MV-4-11 (cell line): Measurements from ENCODE around the gene EGLN1.
A peak's percentile ranks its signal among the peaks of the same experiment; 100 is the strongest.
"Not testable (repeated sequence)": the region's sequence is repeated elsewhere in the genome, so short reads cannot be mapped to it uniquely, and the experiment has no call there.

Source experiments
- DNase-seq: peaks from one replicate; lab custom pipeline; 2025; lab: John Stamatoyannopoulos, UW

The EGLN1 gene

DNA sequence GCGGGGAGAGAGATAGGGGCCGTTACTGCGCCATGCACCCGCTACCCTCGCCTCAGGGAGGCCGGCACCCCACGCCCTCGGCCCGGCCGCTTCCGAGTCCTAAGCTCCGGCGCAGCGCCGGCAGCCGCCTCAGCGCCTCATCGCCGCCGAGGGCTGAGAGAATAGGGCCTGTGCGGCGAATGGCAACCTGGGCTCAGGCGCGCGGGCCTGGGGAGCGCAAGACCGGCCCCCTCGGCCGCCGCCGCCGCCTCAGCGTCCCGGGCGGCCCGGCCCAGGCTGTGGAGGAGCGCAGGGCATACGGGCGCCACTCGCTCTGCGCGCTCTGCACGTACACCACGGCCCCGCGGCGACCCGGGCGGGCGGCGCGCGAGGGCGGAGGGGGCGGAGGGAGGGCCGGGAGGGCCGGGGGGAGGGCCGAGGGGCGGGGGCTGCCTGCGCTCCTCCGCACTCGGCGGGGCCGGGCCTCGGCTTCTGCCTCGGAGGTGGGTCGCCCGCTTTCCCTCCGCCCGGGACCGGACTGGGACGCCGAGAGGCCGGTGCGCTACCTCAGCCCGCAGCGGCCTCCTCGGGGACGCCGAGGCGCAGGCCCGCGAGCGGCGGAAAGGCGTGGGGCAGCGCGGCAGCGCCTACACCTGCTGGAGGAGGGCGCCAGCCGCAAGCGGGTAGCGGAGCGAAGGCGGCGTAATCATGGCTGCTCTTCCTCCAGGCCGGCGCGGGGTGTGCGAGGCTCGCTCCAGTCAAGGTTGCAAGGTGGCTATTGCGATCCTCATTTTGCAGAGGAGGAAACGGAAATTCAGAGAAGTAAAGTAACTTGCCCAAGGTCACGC, at the start of gene EGLN1:
EGLN1 (minus strand) TSS at position 317 of the 827 bp plus-strand sequence. CDS start 399 bp downstream, outside the sequence.
- peak; percentile 68 for DNase-seq

DNA sequence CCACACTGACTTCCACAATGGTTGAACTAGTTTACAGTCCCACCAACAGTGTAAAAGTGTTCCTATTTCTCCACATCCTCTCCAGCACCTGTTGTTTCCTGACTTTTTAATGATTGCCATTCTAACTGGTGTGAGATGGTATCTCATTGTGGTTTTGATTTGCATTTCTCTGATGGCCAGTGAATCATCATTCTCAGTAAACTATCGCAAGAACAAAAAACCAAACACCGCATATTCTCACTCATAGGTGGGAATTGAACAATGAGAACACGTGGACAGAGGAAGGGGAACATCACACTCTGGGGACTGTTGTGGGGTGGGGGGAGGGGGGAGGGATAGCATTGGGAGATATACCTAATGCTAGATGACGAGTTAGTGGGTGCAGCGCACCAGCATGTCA, 49.4 kb upstream of the EGLN1 start:
- DNase-seq: not testable (repeated sequence)

DNA sequence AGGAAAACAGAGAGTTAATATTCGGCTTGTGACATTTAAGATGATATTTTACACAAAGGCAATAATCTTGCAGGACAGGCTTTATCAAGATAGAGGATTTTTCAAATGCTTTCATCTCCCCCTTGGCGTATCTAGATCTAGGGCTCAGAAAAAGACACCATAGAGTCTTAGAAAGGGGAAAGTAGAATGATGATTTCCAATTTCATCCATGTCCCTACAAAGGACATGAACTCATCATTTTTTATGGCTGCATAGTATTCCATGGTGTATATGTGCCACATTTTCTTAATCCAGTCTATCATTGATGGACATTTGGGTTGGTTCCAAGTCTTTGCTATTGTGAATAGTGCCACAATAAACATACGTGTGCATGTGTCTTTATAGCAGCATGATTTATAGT, 48.9 kb upstream of the EGLN1 start:
- DNase-seq: not testable (repeated sequence)

DNA sequence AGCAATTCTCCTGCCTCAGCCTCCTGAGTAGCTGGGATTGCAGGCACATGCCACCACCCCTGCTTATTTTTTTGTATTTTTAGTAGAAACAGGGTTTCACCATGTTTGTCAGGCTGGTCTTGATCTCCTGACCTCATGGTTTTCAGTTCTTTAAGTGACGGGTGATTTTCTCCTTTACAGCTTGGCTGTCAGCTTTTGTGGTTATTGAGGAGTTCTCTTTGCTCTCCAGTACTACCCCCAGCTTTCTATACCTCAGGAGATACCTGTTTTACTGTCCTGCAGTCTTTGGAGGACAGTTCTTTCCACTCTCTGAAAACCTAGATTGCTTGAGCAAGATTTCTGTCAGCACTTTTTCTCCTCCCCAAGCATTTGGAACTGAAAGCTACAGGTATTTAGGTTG, 45.9 kb upstream of the EGLN1 start:
- DNase-seq: no peak

DNA sequence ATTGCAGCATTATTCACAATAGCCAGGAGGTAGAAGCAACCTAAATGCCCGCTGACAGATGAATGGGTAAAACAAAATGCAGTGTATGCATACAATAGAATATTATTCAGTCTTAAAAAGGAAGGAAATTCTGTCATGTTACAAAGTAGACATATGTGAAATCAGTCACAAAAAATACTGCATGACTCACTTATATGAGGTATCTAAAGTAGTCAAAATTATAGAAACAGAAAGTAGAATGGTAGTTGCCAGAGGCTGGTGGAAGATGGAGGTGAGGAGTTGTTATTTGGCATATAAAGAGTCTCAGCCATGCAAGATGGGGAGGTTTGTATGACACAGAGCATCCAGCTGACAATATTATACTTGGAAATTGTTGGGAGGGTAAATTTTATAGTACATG, 43.0 kb upstream of the EGLN1 start:
- no peak for DNase-seq

DNA sequence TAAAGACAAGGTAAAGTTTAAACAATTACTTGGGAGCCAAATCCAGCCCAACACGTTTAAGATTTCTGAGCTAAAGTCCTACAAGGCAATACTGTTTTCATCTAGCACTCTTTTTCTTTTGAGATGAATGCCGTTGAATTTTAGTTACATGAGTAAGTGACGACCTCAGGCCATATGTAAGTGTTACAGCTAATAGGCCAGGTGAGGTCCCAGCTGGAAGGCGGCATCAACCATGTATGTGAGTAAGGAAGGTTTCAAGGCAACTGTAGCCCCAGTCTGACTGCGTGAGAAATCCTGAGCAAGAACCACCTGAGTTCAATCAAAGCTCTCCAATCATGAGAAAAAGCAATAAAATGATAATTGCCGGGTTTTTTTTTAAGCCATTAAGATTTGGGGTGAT, 41.5 kb upstream of the EGLN1 start:
- DNase-seq: no peak

DNA sequence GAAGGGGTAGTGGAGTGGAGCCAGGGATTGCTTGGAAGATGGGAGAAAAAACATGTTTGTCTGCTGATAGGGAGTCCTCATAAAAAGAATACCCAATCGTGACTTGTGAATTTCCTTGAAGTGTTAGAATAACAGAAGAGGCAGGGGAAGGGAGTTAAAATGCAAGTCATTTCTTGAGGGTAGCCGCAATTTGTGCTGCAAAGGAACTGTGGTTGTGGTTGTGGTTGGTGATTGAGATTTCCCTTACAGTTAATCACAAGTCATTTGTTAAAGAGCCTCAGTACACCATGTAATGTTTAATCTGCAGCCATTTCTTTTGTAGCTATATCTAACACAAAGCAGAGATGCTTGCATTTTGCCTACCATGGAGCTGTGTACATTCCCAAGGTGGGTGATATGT, 38.5 kb upstream of the EGLN1 start:
- DNase-seq: peak; percentile 92

DNA sequence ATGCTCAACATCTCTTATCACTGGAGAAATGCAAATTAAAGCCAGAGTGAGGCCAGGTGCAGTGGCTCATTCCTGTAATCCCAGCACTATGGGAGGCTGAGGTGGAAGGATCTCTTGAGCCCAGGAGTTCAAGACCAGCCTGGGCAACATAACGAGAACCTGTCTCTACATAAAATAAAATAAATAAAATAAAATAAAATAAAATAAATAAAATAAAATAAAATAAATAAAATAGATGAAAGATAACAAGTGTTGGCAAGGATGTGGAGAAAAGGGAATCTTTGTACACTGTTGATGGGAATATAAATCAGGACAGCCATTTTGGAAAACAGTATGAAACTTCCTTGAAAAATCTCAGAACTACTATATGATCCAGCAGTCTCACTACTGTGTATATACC, 37.4 kb upstream of the EGLN1 start:
- not testable (repeated sequence) for DNase-seq

DNA sequence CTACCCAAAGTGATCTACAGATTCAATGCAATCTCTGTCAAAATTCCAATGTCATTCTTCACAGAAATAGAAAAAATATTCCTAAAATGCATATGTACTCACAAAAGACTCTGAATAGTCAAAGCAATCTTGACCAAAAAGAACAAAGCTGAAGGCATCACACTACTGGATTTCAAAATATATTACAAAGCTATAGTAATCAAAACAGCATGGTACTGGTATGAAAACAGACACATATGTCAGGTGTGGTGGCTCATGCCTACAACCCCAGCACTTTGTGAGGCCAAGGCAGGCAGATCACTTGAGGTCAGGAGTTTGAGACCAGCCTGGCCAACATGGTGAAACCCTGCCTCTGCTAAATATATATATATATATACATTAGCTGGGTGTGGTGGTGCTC, 35.9 kb upstream of the EGLN1 start:
- not testable (repeated sequence) for DNase-seq

DNA sequence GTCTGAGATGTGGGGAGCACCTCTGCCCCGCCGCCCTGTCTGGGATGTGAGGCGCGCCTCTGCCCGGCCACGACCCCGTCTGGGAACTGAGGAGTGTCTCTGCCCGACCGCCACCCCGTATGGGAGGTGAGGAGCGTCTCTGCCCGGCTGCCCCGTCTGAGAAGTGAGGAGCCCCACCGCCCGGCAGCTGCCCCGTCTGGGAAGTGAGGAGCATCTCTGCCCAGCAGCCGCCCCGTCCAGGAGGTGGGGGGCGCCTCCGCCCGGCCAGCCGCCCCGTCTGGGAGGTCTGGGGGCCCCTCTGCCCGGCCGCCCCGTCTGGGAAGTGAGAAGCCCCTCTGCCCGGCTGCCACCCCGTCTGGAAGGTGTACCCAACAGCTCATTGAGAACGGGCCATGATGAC, 32.0 kb upstream of the EGLN1 start:
- DNase-seq: not testable (repeated sequence)

DNA sequence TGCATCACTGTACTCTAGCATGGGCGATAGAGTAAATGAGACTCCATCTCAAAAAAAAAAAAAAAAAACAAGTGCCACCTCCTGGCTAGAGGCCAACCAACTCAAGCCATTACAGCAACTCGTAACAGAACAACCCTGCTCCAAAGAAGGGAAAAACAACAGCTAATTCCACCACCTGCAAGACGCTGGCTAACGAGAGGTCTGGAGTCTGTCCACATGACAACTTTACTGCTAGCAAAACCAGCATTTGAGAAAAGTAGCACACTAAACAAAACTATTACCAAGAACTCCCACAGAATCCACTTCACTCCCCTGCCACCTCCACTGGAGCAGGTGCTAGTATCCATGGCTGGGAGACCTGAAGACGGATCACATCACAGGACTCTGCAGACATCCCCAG, 24.1 kb upstream of the EGLN1 start:
- DNase-seq: no peak

DNA sequence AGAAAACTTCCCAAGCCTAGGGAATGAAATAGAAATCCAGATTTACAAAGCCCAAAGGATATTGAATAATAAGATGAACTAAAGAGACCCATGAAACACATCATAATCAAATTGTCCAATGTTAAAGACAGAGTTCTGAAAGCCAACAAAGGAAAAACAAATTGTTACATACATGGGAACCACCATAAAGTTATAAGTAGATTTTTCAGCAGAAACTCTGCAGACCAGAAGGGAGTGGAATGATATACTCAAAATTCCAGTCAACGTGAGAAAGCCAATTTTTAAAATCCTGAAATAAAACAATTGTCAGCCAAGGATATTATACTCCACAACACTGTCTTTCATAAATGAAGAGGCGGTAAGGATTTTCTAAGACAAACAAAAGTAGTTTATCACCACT, 22.0 kb upstream of the EGLN1 start:
- no peak for DNase-seq

DNA sequence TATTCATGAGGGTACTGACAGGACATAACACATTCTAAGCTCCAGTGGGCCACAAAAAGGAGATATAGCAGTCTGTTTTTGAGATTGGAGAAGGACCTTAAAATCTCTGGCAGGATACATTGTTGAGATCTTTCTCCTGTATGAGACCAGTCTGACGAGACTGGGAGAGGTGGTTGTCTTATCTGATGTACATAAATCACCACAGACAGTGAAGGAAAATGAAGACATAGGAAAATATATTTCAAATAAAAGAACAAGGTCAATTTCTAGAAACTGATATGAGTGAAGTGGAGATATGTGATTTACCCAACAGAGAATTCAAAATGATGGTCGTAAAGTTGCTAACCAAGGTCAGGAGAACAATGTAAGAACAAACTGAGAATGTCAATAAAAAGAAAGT, 21.3 kb upstream of the EGLN1 start:
- DNase-seq: no peak

DNA sequence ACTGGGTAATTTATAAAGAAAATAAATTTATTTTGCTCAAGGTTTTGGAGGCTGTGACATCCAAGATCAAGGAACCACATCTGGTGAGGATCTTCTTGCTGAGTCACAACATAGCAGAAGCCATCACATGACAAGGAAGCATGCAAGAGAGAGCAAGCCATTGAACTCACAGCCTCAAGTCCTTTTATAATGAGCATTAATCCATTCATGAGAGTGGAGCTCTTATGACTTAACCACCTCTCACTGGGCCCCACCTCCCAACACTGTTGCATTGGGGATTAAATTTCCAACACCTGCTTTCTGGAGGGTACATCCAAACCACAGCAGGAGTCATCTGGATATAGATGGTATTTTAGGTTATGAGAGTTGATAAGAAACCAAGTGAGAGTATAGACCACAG, 20.6 kb upstream of the EGLN1 start:
- DNase-seq: peak; percentile 12

DNA sequence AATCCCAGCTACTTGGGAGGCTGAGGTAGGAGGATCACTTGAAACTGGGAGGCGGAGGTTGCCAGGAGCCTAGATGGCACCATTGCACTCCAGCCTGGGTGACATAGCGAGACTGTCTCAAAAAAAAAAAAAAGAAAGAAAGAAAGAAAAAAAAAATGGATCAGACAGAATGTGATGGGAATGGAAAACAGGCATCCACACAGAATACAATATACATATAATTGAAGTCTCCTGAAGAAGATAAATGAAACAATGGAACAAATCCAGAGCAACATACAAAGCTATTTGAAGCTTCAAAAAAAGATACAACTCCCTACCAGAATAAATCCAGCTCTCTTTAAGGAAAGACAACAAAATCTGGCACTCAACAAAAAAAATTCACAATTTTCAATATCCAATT, 10.9 kb upstream of the EGLN1 start:
- DNase-seq: no peak

DNA sequence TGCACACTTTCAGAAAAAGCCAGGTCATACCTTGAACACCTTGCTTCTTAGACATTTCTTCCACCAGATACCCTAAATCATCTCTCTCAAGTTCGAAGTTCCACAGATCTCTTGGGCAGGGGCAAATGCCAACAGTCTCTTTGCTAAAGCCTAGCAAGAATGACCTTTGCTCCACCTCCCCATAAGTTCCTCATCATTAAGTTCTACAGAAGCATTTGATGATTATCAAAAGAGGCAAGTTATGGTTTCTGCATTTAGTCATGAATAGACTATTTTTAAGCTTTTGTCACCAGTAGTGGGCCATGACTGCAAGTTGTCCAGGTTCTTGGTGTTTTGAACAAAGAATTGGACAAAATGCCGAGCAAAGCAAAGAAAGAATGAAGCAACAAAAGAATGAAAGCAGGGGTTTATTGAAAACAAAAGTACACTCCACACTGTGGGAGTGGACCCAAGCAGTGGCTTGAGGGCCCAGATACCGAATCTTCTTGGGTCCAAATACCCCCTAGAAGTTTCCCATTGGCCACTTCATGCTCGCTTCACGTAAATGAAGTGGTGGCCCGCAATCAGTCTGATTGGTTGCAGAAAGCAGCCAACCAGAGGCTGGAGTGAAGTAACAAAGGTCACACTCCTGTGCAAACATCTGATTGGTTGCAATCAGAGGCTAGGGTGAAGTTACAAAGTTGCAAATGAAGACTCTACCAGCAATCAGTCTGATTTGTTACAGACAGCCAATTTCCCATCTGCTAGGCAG, 9.8 kb upstream of the EGLN1 start:
- no peak for DNase-seq

DNA sequence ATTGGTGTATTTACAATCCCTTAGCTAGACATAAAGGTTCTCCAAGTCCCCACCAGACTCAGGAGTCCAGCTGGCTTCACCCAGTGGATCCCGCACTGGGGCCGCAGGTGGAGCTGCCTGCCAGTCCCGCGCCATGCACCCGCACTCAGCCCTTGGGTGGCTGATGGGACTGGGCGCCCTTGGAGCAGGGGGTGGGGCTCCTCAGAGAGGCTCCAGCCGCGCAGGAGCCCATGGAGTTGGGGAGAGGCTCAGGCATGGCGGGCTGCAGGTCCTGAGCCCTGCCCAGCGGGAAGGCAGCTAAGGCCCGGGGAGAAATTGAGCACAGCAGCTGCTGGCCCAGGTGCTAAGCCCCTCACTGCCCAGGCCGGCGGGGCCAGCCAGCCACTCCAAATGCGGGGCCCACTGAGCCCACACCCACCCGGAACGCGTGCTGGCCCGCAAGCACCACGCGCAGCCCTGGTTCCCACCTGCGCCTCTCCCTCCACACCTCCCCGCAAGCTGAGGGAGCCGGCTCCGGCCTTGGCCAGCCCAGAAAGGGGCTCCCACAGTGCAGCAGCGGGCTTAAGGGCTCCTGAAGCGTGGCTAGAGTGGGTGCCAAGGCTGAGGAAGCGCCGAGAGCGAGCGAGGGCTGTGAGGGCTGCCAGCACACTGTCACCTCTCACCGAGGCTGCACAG, 8.7 kb upstream of the EGLN1 start:
- DNase-seq: not testable (repeated sequence)

DNA sequence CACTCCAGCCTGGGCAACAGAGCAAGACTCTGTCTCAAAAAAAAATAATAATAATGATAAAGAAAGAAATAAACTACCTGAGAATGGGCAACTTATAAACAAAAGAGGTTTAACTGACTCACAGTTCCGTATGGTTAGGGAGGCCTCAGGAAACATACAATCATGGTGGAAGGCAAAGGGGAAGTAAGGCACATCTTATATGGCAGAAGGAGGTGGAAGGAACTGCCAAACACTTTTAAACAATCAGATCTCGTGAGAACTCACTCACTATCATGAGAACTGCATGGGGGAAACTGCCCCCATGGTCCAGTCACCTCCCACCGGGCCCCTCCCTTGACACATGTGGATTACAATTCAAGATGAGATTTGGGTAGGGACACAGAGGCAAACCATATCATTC, 6.3 kb upstream of the EGLN1 start:
- peak; percentile 45 for DNase-seq

DNA sequence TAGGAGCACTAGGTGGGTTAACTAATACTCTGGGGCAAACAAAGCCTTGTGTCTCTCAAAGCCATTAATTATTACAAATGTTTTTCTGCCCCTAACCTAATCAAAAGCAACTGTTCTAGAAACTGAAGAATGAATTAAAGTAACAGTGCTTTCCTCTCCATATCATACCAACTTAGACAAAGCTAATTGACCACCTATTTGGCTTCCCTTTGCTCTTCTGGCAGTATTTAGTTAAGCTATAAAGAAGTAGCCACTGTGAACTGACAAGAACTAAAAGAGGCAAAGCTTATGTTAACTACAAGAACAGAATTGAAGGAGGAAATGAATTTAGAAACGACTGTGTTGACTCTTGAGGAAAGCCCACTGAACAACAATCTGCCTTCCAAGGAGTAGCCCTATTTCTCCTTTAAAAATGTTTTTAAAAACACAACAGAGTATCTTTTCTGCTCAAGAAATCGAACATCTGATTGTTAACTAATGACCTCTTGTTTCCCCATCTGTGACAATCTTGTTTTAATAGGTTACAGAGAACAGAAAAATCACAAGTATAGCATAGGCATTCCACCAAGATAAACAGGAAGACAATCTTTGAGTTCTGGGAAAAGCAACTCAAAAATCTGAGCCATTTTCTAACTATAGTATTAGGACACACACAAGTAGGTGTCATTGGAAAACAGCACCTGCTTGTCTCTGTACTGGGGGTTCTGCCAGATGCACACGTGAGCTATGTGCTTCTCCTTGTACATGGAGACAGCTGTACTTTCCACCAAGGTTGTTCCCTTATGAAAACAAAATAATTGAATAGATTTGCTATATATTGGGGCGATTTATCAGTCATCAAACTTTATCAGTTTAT, 3.1 kb upstream of the EGLN1 start:
- DNase-seq: no peak

DNA sequence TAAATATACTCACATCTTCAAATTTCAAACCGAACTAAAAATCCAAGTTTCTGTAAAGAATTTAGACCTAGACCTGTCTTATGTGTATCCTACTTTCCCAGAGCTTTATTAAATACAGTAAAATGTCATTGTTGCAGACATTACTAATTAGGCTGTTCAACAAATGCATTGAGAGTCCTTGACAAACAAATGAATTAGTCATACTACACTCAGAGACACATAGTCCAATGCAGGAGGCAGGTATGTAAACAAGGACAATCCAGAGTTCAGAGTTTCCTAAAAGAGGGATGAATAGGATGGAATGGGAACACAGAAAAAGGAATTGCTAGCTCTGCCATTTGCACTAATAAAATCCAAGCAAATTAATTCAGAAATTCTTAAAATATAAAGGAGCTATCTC, 1.6 kb upstream of the EGLN1 start:
- no peak for DNase-seq

DNA sequence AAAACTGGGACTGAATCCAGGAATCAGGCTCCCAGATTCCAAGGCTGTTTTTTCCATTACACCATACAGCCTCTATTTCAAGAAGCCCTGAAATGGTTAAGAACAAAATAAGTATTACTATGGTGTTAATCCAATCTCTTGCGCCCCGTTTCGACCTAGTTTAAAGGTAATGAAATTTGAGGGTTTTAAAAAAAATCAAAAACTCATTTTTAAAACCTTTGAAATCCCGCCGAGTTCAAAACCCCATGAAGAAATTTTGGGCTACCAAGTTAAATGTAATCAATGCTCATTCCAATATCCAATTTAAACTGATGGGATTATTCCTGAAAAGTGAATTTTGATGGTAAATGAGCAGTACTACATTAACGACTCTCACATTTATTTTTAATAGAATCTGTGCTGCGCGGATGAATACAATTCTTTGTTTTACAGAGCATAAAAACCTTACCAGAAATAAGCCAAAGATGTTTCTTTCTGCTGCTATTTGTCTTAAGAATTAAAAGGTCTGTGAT, 767 bp upstream of the EGLN1 start:
- no peak for DNase-seq

DNA sequence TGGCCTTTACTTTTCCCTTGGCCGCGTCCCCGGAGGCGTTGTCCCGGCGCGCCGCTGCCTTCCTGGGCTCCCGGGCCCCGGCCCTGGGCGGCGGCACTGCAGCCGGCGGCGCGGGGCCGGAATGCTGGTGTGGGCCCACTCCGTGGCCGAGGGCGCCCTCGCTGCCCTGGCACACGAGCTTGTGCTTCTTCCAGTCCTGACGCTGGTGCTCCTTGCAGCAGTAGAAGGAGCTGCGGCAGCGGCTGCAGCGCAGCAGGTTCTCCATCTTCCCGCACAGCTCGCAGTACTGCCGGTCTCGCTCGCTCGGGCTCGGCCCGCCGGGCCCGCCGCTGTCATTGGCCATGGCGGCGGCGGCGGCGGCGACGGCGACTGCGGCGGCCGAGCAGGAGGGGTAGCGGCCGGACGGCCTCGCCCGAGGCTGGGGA, 529 bp downstream of the EGLN1 start:
- peak; percentile 14 for DNase-seq
